ENCODE data around the gene GRM7.

GRM7 gene

DNA sequence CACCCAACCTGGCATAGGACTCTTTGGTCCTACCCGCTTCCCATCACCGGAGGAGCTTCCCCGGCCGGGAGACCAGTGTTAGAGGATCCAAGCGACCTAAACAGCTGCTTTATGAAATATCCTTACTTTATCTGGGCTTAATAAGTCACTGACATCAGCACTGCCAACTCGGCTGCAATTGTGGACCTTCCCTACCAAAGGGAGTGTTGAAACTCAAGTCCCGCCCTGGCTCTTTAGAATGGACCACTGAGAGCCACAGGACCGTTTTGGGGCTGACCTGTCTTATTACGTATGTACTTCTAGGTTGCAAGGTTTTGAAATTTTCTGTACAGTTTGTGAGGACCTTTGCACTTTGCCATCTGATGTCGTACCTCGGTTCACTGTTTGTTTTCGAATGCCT, 879.5 kb downstream of the GRM7 start:
- DNase-seq, result no peak

DNA sequence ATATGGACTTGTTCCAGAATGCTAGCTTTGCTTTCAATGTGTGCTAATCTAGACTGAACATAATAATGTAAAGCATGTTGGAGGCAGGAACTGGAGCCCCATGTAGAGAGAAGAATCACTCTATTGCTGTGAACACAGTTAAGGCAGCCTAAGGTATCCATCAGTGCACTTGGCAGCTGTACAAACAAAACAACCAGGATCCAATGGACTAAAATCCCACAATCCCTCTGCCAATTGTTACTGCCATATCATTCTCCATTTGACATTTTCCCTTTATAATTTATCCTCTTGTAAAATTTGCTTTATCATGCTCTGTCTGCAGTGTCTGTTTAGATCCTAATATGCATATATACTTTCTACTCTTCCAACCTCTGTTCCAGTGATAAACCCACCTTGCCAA, 883.9 kb downstream of the GRM7 start:
- DNase-seq, result no peak

DNA sequence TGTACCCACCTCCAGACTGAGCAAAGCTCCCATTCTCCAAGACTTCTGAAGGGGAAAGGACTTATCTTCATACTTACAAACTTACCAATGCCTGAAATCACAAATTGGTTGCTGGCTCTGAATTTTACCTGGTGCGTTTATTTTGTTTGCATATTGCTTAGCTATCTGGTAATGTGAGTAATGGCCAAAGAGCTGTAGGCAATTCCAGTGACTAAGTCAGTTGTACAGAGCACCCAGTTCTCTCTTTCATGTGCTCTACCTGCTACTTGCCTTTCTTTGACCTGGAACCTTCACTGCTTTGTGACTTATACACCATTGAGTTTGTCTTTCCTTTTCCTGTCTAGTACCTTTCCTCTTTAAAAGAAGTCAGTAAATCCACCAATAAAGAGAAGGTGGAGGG, 884.8 kb downstream of the GRM7 start:
- DNase-seq, result no peak

DNA sequence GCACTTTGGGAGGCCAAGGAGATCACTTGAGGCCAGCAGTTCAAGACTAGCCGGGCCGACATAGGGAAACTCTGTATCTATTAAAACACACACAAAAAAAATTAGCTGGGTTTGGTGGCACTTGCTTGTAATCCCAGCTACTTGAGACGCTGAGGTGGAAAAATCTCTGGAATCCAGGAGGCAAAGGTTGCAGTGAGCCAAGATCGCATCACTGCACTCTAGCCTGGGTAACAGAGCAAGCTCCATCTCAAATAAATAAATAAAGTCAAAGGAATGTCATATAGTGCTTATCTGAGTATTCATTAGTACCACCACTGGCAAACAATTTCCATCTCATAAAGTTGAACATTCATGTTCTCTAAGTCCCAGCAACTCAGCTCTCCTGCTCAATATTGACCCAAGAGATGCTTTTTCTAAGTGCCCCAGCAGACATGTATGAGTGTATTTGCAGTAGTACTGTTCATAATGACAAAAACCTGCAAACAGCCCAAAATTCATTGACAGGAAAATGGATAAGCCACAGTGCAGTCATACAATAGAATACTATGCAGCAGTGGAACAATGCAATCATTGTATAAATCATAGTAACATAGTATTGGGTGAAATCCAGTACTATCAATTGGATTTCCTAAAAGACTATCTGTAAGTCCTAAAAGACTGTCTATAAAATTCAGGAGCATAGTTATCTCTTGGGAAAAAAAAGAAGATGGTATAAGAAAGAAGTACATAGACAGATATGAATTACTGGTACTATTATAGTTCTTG, 889.2 kb downstream of the GRM7 start:
- DNase-seq, result no peak

DNA sequence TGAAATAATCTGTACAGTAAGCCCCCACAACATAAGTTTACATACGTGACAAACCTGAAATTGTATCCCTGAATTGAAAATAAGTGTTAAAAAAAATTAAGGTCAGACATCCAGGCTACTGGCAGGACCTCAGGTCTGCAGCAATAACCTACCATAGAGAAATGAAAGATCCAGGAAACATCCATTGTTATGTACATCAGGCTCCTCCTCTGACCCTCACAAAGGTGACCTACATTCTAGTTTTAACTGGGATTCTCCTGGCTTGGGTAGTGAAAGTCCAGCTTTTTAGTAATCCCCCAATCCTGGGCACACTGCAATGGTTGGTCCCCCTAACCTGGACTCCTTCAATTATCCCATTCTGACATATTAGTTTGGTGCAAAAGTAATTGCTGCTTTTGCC, 891.1 kb downstream of the GRM7 start:
- no peak for DNase-seq

DNA sequence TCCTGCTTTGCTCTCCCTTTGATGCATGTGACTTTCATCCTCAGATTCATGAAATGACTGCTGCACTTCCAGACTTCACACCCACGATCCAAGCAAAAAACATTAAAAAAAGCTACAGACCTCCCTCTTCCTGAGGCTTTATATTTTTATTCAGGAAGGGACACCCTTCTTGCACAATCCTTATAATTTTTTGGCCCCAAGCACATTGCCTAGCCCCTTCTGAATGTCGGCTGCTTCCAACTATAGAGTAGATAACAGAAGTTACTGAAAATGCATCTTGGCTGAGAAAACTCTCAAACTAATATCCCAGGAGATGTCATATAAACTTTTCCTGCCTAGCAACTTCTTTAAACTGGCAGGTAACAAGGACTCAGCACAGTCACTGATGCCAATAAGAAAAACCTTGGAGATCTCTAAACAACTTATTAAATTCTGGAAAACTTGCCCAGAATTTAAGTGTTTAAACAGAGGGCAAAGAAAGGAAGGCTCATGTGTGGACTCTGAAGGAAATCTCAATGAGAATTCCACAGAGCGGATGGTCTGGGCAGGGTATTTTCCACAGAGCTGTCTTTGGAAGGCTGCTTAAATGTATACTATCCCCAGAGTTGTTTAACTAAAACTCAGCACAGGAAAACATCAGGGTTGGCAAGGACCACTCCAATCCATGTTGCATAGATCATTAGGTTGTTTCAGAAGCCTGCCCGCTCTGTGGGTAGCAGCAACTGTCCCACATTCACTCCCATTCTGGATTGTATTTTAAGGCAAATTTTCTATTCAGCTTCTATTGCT, 893.9 kb downstream of the GRM7 start:
- DNase-seq, result no peak

DNA sequence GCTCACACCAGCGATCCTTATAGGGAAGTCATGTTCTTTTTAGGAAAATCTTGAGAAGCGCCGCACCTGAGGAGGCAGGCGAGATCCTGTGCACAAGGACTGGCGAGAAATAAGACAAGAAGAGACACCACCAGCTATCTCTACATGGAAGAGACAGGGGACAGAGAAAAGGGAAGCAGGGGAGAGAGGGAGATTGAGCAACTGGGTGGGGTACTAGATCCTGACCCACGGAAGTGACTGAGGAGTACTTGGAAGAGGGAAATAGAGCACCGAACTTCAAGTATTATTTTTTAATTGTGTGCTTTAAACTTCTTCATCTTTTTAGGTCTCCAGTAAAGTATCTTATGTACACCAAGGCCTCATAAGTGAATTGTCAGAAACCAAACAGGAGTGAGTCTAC, 898.7 kb downstream of the GRM7 start:
- peak; percentile 21 to 34 (median 25) for DNase-seq

DNA sequence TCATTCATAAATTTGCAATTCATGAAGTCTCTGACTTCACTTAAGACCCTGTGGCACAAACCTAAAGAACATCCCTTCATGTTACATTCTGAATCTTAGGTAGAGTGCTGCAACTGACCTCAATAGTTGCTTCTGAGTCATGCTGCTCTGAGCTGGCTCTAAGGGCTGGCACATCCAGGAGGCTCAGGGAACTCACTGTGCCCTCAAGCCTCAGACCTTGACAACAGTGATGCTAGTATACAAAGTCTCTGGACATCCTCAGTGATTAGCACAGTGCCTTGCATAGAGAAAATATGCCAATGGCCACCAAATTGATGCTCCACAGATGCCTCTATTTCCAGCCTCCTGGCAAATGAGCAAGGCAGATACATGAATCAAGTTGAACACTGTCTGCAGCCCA, 899.8 kb downstream of the GRM7 start:
- DNase-seq, result no peak

DNA sequence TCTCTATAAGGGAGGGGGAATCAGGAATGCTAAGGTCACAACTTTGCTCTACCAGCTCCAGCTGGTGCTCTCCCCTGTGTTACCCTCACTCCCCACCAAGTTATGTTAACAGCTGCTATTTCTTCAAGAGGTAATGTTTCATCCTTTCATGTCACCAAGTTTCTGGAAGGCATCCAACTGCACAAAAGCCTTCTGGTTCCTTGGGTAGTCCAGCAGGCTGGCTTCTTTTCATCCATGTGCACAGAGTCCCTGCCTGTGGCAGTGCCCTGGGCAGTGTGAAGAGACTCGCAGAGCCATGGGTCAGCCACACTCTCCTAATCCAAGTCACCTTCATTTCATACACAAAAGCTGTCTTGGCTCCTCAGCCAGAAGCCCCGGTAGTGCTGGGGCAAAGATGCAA, 903.2 kb downstream of the GRM7 start:
- no peak for DNase-seq

DNA sequence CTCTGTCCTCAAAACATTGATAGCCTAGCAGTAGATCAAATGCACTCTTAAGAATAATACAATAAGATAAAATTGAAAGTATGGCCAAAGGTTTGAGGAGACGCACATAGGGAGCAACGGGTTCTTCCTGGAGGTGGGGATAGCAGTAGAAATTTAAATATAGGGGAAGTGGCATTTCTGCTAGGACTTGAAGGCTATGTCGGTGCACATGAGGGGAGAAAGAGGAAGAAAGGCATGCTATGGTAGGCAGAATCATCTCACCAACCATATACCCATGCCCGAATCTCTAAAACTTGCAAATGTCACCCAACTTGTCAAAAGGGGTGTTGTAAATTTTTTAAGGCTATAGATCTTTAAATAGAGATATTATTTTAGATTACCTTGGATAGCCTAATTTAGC, 905.6 kb downstream of the GRM7 start:
- peak; percentile 12 to 30 (median 25) for DNase-seq

DNA sequence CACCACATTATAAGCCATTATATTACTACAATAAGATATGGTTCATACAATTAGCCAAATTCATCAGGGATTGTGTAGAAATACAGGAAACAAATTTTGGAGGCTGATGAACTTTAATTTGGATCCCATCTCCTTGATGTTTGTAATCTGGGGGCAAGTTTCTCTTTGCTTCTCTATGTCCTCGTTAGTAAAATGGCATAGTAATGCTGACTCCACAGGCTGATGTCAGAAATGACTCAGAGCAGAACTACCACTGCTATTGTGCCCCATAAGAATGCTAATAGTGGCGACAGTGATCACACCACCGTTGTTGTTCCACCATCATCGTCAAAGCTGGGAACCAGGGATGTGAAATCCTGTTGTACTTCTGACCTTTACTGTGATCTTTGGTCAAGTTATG, 918.4 kb downstream of the GRM7 start:
- DNase-seq, result peak; percentile 29 to 55 (median 44)

DNA sequence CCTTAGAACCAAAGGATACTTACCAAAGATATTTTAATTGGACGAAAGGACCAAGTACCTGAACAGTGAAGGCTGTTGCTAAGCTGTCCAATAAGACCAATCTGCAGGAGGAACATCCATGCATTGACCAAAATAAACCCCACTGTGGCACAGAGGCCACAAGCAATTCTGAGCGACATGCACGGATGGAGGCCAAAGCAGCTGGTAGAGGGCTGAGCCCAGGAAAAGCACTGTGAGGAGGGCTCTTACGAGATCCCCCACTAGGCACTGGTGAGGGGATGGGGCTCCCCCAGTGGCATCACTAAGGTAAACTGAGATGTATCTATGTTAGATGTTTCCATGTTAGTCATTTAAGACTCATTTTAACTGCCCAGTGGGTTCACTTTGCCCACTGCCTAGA, 920.5 kb downstream of the GRM7 start:
- no peak for DNase-seq

DNA sequence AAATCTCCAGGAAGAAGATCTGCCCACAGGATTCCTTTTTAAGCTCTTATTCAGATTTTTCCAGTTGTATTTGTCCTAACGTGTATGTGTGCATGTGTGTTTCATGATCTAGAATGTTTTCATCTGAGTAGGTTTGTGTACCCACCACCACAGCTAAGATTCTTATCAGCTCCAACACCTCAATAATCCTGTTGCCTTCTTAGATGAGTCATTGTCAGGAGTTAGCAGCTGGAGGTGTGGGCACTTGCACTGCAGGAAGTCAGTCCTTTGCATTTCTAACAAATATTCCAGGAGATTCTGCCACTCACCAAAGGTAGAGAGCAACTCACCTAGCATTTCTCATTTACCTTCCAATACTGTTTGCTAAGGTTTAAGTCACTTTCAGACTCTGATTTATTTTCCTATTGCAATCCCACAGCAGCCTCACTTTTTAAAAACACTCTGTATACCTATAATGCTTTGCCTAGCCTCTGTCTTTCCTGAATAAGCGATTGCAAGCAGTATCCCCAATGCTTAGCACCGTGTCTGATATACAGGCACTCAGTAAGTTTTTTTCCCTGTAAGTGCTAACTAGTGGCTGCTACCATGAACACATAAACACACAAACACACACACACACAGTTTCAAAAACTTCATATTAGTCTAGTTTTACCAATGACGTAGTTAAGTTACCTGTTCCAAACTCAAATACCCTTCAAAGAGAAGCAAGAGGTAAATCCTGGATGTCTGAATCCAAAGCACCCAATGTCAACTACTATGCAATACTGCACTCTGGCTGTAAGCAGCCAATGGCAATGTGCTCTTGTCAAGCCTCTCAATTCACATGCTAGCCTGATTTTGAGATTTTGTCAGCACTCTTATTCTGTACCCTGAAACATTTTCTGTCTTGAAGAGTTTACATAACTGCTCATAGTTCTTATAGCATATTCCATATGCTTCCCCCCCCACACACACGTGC, 927.2 kb downstream of the GRM7 start:
- no peak for DNase-seq

DNA sequence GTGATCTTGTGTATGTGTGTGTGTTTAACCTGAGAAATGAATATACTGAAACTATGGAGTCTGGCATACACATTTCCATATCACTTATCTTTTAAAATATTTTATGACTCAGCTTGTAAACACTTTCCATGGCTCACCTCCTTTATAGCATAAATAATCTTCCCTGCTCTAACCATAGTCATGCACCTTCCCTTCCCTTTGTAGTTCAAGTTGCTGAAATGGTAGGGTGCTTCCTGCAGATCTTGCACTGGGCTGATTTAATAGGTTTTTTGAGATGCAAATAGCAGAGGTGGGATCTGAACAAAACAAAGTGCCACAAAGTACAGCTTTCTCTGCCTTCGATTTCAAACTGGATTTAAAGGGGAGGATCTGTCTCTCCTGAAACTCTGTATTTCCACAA, 928.0 kb downstream of the GRM7 start:
- no peak for DNase-seq

DNA sequence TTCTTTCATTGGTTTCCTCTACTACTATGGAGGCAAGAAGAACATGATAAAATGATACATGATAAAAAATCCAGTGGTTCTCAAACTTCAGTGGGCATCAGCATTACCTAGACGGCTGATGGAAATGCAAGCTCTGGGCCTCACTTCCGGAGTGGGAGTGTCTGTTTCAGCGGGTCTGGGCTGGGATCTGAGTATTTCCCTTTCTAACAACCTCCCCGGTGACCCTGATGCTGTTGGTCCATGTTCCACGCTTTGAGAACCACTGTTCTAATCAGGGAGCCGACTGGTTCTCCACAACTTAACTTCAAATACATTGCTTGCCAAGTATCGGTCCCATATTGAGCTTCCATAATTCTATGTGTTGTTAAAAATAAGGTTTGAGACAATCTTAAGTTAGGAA, 928.4 kb downstream of the GRM7 start:
- no peak for DNase-seq

DNA sequence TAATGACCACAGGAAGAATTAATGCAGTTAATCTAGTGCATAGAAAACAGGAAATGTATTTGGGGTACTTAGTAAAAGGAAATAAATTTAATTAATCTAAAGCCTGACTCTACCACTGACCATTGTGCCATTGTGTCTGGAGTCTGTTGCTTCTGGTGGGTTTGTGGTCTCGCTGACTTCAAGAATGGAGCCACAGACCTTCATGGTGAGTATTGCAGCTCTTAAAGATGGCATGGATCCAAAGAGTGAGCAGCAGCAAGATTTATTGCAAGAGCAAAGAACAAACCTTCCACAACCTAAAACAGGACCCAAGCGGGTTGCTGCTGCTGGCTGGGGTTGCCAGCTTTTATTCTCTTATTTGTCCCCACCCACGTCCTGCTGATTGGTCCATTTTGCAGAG, 929.2 kb downstream of the GRM7 start:
- no peak for DNase-seq
